Neural cell (in vitro differentiated cells): ENCODE measurements around the gene NF2. TPM values are rescaled to one million over a fixed set of nuclear protein-coding genes. Genes with fewer than 3 reads are reported as not detected.

Experiments
- H2AFZ ChIP-seq: fragments of 200-600, 300-800 bp; sonication (generic), shearing (Covaris generic); 2 replicates; pipeline ENCODE4 v1.6.0; 2014; ENCODE audit warnings: low read depth, mild to moderate bottlenecking, antibody characterized with exemption, low read length, moderate library complexity
- H3F3A ChIP-seq: fragments of 200-600 bp; shearing (Covaris generic); 2 replicates; pipeline ENCODE4 v1.6.1; 2016; ENCODE audit warnings: mild to moderate bottlenecking, moderate library complexity, mixed read lengths, antibody characterized with exemption, low read length; ENCODE audit not compliant: insufficient read depth, poor library complexity, severe bottlenecking
- H3K27ac ChIP-seq: fragments of 200-600, 300-800 bp; sonication (generic), shearing (Covaris generic); 2 replicates; pipeline ENCODE4 v1.5.1; 2014; ENCODE audit warnings: mild to moderate bottlenecking, low read length, moderate library complexity
- H3K27me3 ChIP-seq: fragments of 300-800, 200-600 bp; sonication (generic), shearing (Covaris generic); 2 replicates; pipeline ENCODE4 v1.6.0; 2014; ENCODE audit warnings: mild to moderate bottlenecking, low read depth, low read length, moderate library complexity; ENCODE audit not compliant: insufficient read depth
- H3K36me3 ChIP-seq: fragments of 300-800, 200-600 bp; sonication (generic), shearing (Covaris generic); 2 replicates; pipeline ENCODE4 v1.5.1; 2014; ENCODE audit warnings: mild to moderate bottlenecking, antibody characterized with exemption, low read length, moderate library complexity; ENCODE audit not compliant: insufficient read depth
- H3K4me2 ChIP-seq: fragments of 300-800, 200-600 bp; sonication (generic), shearing (Covaris generic); 2 replicates; pipeline ENCODE4 v1.6.0; 2014; ENCODE audit warnings: mild to moderate bottlenecking, low read length
- H3K4me3 ChIP-seq: fragments of 300-800, 200-600 bp; sonication (generic), shearing (Covaris generic); 2 replicates; pipeline ENCODE4 v1.5.1; 2014; ENCODE audit warnings: mild to moderate bottlenecking, low read length, moderate library complexity
- H3K79me2 ChIP-seq: fragments of 200-600 bp; shearing (Covaris generic); replicated peaks from 2 replicates; pipeline ENCODE4 v1.6.0; 2014; ENCODE audit warnings: mild to moderate bottlenecking, low read length, moderate library complexity; ENCODE audit not compliant: insufficient read depth
- H3K9ac ChIP-seq: fragments of 300-800, 200-600 bp; sonication (generic), shearing (Covaris generic); 2 replicates; pipeline ENCODE4 v1.6.1; 2016; ENCODE audit warnings: mild to moderate bottlenecking, low read length, mixed read lengths
- H3K9me2 ChIP-seq: fragments of 200-600 bp; shearing (Covaris generic); 2 replicates; pipeline ENCODE4 v1.6.1; 2016; ENCODE audit warnings: mild to moderate bottlenecking, low read length, mixed read lengths; ENCODE audit not compliant: insufficient read depth
- H3K9me3 ChIP-seq: fragments of 200-600, 300-800 bp; sonication (generic), shearing (Covaris generic); 2 replicates; pipeline ENCODE4 v1.6.1; 2016; ENCODE audit warnings: mild to moderate bottlenecking, mixed run types, low read length, moderate library complexity, mixed read lengths
- H4K20me1 ChIP-seq: fragments of 200-600 bp; shearing (Covaris generic); 2 replicates; pipeline ENCODE4 v1.6.1; 2016; ENCODE audit warnings: mild to moderate bottlenecking, mixed run types; ENCODE audit not compliant: insufficient read depth
- EP300 ChIP-seq: fragments of 450-650 bp; conservative IDR thresholded peaks from 2 replicates; pipeline ENCODE4 v1.6.1; 2014; ENCODE audit warnings: antibody characterized with exemption, mild to moderate bottlenecking, moderate library complexity; ENCODE audit not compliant: poor library complexity, severe bottlenecking
- EZH2 ChIP-seq: fragments of 200-600, 300-800 bp; shearing (Covaris generic), sonication (generic); IDR thresholded peaks from 2 replicates; pipeline ENCODE4 v1.6.1; 2014; ENCODE audit warnings: antibody characterized with exemption, low read length, borderline replicate concordance, mild to moderate bottlenecking; ENCODE audit not compliant: insufficient read depth, poor library complexity, severe bottlenecking
- MXI1 ChIP-seq: fragments of 450-650 bp; conservative IDR thresholded peaks from 2 replicates; pipeline ENCODE4 v1.6.1; 2014; ENCODE audit warnings: antibody characterized with exemption, mild to moderate bottlenecking; ENCODE audit not compliant: poor library complexity, severe bottlenecking
- POLR2AphosphoS5 ChIP-seq: IDR thresholded peaks from 2 replicates; pipeline ENCODE4 v1.6.1; 2012
- RAD21 ChIP-seq: fragments of 450-650 bp; conservative IDR thresholded peaks from 2 replicates; pipeline ENCODE4 v1.6.1; 2014; ENCODE audit warnings: antibody characterized with exemption, mild to moderate bottlenecking, moderate library complexity
- REST ChIP-seq: IDR thresholded peaks from 2 replicates; pipeline ENCODE4 v1.6.1; 2012; ENCODE audit warnings: borderline replicate concordance
- SMC3 ChIP-seq: fragments of 450-650 bp; conservative IDR thresholded peaks from 2 replicates; pipeline ENCODE4 v1.6.1; 2014; ENCODE audit warnings: antibody characterized with exemption, mild to moderate bottlenecking, moderate library complexity; ENCODE audit not compliant: poor library complexity
- TAF1 ChIP-seq: IDR thresholded peaks from 2 replicates; pipeline ENCODE4 v1.6.1; 2012; ENCODE audit warnings: low read depth
- polyA minus RNA-seq: library from RNA; depleted of rRNA, polyadenylated mRNA; stranded (reverse); fragments of >200 nt; gene quantifications from 2 replicates; pipeline ENCODE4 v1.2.3, GENCODE V29; 2014
- polyA plus RNA-seq: library from polyadenylated mRNA; depleted of rRNA; stranded (reverse); fragments of >200 nt; gene quantifications from 2 replicates; pipeline ENCODE4 v1.2.3, GENCODE V29; 2014
- TF ChIP-seq, protein P1 (sequence below): fragments of 450-650 bp; IDR thresholded peaks from 2 replicates; pipeline ENCODE4 v1.5.1; 2014; ENCODE audit warnings: antibody characterized with exemption, mild to moderate bottlenecking, moderate library complexity; ENCODE audit not compliant: poor library complexity, severe bottlenecking

NF2 gene
- polyA plus RNA-seq (17.0 and 18.7 TPM in 2 replicates), polyA minus RNA-seq (59.9 and 63.3 TPM in 2 replicates)

DNA sequence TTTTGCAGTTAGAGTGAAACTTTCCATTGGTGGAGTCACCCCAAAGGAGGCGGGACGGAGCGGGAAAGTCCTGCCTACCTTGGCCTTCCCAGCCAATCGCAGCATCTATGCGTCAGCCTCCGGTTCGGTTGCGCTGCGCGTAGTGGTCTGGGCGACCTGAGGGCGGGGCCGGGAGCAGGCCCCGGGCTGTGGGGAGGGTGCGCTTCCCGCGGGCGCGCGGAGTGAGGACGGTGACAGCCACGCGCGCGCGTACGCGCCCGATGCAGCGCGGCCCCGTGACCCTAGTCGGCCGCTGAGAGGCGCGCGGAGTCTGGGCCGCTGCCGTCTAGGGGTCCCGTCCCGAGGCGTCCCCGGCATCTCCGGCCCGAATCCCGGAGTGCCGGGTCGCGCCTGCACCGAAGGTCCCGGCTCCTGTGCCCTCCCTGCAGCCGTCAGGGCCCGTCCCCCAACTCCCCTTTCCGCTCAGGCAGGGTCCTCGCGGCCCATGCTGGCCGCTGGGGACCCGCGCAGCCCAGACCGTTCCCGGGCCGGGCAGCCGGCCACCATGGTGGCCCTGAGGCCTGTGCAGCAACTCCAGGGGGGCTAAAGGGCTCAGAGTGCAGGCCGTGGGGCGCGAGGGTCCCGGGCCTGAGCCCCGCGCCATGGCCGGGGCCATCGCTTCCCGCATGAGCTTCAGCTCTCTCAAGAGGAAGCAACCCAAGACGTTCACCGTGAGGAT, at the start of gene NF2:
Gene NF2, plus strand, starts transcription at position 276 of the 718 bp plus-strand sequence. Its CDS starts 366 bp downstream, at position 642.
- no peak for TF ChIP-seq EZH2
- TF ChIP-seq RAD21, result peak; percentile 29
- TF ChIP-seq, protein P1, sequence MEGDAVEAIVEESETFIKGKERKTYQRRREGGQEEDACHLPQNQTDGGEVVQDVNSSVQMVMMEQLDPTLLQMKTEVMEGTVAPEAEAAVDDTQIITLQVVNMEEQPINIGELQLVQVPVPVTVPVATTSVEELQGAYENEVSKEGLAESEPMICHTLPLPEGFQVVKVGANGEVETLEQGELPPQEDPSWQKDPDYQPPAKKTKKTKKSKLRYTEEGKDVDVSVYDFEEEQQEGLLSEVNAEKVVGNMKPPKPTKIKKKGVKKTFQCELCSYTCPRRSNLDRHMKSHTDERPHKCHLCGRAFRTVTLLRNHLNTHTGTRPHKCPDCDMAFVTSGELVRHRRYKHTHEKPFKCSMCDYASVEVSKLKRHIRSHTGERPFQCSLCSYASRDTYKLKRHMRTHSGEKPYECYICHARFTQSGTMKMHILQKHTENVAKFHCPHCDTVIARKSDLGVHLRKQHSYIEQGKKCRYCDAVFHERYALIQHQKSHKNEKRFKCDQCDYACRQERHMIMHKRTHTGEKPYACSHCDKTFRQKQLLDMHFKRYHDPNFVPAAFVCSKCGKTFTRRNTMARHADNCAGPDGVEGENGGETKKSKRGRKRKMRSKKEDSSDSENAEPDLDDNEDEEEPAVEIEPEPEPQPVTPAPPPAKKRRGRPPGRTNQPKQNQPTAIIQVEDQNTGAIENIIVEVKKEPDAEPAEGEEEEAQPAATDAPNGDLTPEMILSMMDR, result peak; percentile 53
- TF ChIP-seq POLR2AphosphoS5, result peak; percentile 86
- TF ChIP-seq TAF1, result no peak
- TF ChIP-seq REST, result peak; percentile 61
- TF ChIP-seq SMC3, result peak; percentile 49
- TF ChIP-seq EP300, result no peak
- peak; percentile 68 for TF ChIP-seq MXI1
- peaks cover 20% of the 10 kb centered on the region for H3K79me2 ChIP-seq
- peak within 1 kb of the TSS; percentile 91 for H3K9ac ChIP-seq
- H4K20me1 ChIP-seq, result no peaks in the 10 kb centered on the region
- H3K9me2 ChIP-seq, result no peaks in the 10 kb centered on the region
- H2AFZ ChIP-seq, result peak within 1 kb of the TSS; percentile 99
- no peaks in the 10 kb centered on the region for H3K9me3 ChIP-seq
- peak within 1 kb of the TSS; percentile 99 for H3K4me3 ChIP-seq
- peaks cover 6% of the 10 kb centered on the region for H3F3A ChIP-seq
- H3K27ac ChIP-seq, result peak within 1 kb of the TSS; percentile 84
- H3K27me3 ChIP-seq, result no peaks in the 10 kb centered on the region
- peak within 1 kb of the TSS; percentile 90 for H3K4me2 ChIP-seq
- H3K36me3 ChIP-seq, result no peaks in the 10 kb centered on the region

GRCh38 chr22:29555065-29555644, 48.3 kb upstream of the NF2 start:
- Histone ChIP-seq H3K4me3 (no peak overlapping the region), H3K4me2 (no peak overlapping the region), H4K20me1 (no peaks in the 10 kb centered on the region), H3K36me3 (peaks cover 7% of the 10 kb centered on the region), H3F3A (no peaks in the 10 kb centered on the region), H3K79me2 (peaks cover 9% of the 10 kb centered on the region), H2AFZ (no peak overlapping the region), H3K27me3 (no peaks in the 10 kb centered on the region), H3K27ac (no peak overlapping the region), H3K9me2 (no peaks in the 10 kb centered on the region), H3K9me3 (no peaks in the 10 kb centered on the region), H3K9ac (no peak overlapping the region)
- TF ChIP-seq RAD21, result no peak
- TF ChIP-seq SMC3, result no peak
- no peak for TF ChIP-seq POLR2AphosphoS5
- TF ChIP-seq EP300, result no peak
- TF ChIP-seq EZH2, result no peak
- no peak for TF ChIP-seq REST
- no peak for TF ChIP-seq MXI1
